Activated naive CD8-positive, alpha-beta T cell treated with anti-CD3 and anti-CD28 coated beads, Interleukin-2, amount 50 U/mL, for 24 hours (primary cell): ENCODE measurements around the gene KITLG.
"Not testable (repeated sequence)": the region's sequence is repeated elsewhere in the genome, so short reads cannot be mapped to it uniquely, and the experiment has no call there.

Experiments used
- ATAC-seq: fragments of 150-1000 bp; cut with Tn5 transposase; one replicate; pipeline ENCODE4 v1.10.0; 2021
- DNase-seq: peaks from one replicate; pipeline ENCODE4 v3.0.0; 2021
- H3K27ac Mint-ChIP-seq: one replicate; pipeline ENCODE4 v1.8.0; 2021; ENCODE audit warnings: mild to moderate bottlenecking, mixed read lengths
- H3K27me3 Mint-ChIP-seq: one replicate; pipeline ENCODE4 v1.8.0; 2021; ENCODE audit warnings: mixed read lengths
- H3K36me3 Mint-ChIP-seq: one replicate; pipeline ENCODE4 v1.8.0; 2021; ENCODE audit warnings: low read depth, mixed read lengths
- H3K4me1 Mint-ChIP-seq: one replicate; pipeline ENCODE4 v1.8.0; 2021; ENCODE audit warnings: mixed read lengths
- H3K4me3 Mint-ChIP-seq: one replicate; pipeline ENCODE4 v1.8.0; 2021; ENCODE audit warnings: mild to moderate bottlenecking, moderate library complexity, mixed read lengths
- H3K9me3 Mint-ChIP-seq: one replicate; pipeline ENCODE4 v1.8.0; 2021; ENCODE audit warnings: mixed read lengths

The KITLG gene

DNA sequence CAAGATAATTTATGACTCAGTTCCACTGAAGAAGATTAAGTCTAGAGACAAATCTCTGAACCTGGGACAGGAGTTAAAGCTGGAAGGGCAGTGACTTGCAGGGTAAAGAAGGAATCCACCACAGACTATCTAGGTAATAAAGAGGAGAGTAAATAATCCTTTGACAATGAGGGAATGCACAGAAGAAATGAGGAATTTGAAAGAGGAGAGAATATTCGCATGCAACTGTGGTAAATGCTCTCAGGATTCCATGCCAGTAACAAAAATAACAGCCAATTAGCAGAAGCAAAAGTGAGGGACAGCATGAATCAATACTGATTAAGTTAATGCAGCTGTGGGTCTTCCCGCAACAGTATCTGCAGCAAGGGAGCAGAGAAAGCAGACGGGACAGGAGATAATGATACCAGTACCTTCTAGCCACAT, 77.0 kb downstream of the KITLG start:
- H3K27me3 Mint-ChIP-seq, result no peaks in the 10 kb centered on the region
- H3K4me1 Mint-ChIP-seq, result no peaks in the 10 kb centered on the region
- no peak overlapping the region for H3K27ac Mint-ChIP-seq
- DNase-seq (no peak), ATAC-seq (no peak)
- no peaks in the 10 kb centered on the region for H3K36me3 Mint-ChIP-seq
- H3K4me3 Mint-ChIP-seq, result no peak overlapping the region
- no peaks in the 10 kb centered on the region for H3K9me3 Mint-ChIP-seq

DNA sequence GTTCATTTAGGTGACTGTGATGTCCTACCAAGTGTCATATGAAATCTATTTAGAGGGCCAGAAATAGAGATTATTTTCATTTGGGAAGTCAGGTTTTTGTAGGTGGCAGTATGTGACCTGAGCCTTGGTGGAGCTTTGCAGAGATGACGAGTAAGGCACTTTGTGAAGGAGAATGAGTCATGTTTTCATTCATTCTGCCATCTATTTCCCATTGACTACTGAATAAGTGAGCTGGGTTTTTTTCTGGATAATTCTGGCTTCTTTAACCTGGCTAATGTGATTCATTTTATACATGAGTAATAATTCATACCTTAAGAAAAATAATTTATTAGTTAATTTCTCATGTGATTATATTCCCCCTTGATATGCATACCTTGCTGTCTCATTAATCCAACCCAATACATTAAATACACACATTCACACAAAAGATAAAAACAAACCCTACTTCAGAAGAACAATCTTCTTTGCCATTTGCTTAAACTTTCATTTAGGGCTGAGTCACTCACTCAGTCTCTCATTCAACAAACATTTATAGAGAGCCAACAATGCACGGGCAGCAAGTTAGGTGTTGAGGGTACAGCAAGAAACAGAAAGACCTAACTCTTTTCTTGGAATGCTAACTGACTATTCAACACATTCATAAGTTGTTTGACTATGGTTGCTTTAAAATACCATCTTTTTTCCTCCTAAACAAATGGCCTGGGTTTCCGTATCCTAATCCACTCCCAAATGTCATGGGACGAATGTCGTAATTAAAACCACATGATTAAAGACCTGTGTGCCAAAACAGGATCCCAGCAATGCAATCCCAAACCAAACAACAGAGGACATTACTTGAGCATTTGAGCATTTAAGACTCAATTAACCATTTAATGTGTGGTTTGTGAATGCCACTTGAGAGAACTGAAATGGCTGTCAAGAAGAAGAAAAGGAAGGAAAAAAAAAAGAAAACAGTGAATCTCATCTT, 78.0 kb downstream of the KITLG start:
- no peaks in the 10 kb centered on the region for H3K9me3 Mint-ChIP-seq
- ATAC-seq (no peak), DNase-seq (no peak)
- H3K4me3 Mint-ChIP-seq, result no peak overlapping the region
- no peak overlapping the region for H3K27ac Mint-ChIP-seq
- no peaks in the 10 kb centered on the region for H3K36me3 Mint-ChIP-seq
- no peaks in the 10 kb centered on the region for H3K27me3 Mint-ChIP-seq
- H3K4me1 Mint-ChIP-seq, result no peaks in the 10 kb centered on the region

DNA sequence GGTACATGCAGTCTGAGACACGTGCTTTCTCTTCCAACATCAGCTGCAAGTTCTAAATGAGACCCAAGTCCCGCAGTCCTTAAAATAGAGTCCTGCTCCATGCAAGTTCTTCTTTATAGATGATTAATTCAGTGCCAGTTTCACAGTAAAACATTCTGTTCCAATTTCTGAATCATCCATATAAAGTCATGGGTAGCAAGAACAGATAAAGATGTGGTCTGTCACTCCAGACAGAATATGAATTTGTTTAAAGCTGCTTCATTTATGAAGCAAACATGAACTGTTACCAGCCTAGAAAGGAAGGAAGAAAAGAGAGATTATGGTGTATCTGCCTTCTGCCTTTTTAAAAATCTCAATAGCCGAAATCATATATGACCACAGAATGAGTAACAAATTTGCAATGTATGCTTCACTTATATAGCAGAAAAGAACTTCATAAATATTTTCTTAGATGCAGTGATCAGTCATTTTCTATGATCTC, 83.3 kb downstream of the KITLG start:
- H3K4me3 Mint-ChIP-seq, result no peak overlapping the region
- H3K27ac Mint-ChIP-seq, result no peak overlapping the region
- no peaks in the 10 kb centered on the region for H3K4me1 Mint-ChIP-seq
- H3K9me3 Mint-ChIP-seq, result no peaks in the 10 kb centered on the region
- H3K36me3 Mint-ChIP-seq, result no peaks in the 10 kb centered on the region
- DNase-seq (no peak), ATAC-seq (no peak)
- H3K27me3 Mint-ChIP-seq, result no peaks in the 10 kb centered on the region

DNA sequence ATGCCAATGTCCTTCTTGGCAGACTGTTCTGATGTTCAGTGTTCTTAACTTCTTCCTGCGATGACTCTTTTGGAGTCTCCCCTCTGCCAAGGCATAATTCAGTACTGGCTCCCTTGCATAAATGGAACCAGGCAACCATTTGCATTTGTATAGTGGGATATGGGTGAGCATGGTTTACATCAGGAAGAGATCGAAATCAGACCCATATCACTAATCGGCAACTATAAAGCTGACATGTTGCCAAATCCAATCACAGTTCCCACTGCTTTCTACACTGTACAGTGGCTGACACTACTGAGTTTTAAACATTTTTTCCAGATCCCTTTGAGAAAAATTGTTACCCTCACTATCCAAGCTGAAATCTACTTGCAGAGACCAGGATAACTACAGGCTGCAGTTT, 83.8 kb downstream of the KITLG start:
- ATAC-seq, result no peak
- Mint-ChIP-seq H3K27ac (no peak overlapping the region), H3K36me3 (no peaks in the 10 kb centered on the region), H3K27me3 (no peaks in the 10 kb centered on the region), H3K4me3 (no peak overlapping the region), H3K4me1 (no peaks in the 10 kb centered on the region), H3K9me3 (no peaks in the 10 kb centered on the region)
- DNase-seq, result no peak

DNA sequence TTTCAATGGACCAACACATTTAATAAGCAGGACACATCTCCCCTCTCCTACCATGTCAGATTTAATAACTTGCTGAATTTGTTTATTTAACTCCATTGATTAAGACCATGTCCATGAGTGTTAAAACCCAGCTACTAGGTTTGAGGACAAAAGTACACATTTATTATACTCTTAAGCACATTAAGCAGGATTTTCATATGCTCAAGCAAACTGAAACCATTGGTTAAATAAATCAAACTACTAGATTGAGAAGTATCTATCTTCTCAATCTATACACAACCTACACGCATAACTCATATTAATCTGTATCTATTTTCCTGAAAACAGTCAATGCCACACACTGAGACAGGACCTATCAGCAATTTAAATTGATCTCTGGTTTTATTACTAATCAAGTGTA, 85.2 kb downstream of the KITLG start:
- no peaks in the 10 kb centered on the region for H3K9me3 Mint-ChIP-seq
- no peaks in the 10 kb centered on the region for H3K27me3 Mint-ChIP-seq
- no peaks in the 10 kb centered on the region for H3K4me1 Mint-ChIP-seq
- no peak overlapping the region for H3K4me3 Mint-ChIP-seq
- DNase-seq, result no peak
- ATAC-seq, result no peak
- no peaks in the 10 kb centered on the region for H3K36me3 Mint-ChIP-seq
- H3K27ac Mint-ChIP-seq, result no peak overlapping the region

DNA sequence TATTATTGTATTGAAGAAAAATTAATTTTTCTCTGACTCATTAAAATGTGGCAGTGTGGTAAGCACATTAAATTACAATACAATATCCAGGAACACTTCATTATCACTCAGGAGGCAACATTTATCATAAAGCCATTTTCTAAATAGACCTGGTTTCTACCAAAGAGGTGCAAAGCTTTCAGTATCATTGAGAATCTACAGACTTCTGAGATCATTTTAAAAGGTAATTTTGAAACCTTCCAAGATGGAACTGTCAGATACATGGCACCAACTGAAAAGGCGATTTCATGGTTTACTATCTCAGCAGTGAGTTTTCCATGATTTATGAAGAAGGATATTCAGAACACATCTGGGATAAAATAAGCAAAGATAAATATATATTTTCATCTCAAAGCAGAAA, 85.8 kb downstream of the KITLG start:
- ATAC-seq (no peak), DNase-seq (no peak)
- Mint-ChIP-seq H3K36me3 (no peaks in the 10 kb centered on the region), H3K27me3 (no peaks in the 10 kb centered on the region), H3K9me3 (no peaks in the 10 kb centered on the region), H3K27ac (no peak overlapping the region), H3K4me3 (no peak overlapping the region), H3K4me1 (no peaks in the 10 kb centered on the region)

DNA sequence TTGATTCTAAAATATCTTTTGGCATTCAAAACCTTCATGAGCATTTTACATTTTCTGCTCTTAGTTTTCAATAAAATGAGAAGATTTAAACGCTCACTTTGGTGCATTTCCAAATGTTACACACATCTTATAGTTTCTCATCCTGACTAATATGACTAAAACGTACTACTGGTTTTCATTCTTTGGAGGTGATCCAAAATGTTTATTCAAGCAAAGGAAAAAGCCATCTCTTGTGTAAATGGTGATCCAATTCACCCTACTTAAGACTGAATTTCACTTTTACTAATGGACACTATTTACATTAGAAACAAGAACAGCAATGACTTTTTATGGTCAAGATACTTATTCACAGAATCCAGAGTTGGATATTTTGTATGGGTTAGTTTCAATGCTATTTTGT, 86.6 kb downstream of the KITLG start:
- H3K4me3 Mint-ChIP-seq, result no peak overlapping the region
- no peak overlapping the region for H3K27ac Mint-ChIP-seq
- H3K27me3 Mint-ChIP-seq, result no peaks in the 10 kb centered on the region
- DNase-seq (no peak), ATAC-seq (no peak)
- no peaks in the 10 kb centered on the region for H3K4me1 Mint-ChIP-seq
- no peaks in the 10 kb centered on the region for H3K36me3 Mint-ChIP-seq
- H3K9me3 Mint-ChIP-seq, result no peaks in the 10 kb centered on the region

DNA sequence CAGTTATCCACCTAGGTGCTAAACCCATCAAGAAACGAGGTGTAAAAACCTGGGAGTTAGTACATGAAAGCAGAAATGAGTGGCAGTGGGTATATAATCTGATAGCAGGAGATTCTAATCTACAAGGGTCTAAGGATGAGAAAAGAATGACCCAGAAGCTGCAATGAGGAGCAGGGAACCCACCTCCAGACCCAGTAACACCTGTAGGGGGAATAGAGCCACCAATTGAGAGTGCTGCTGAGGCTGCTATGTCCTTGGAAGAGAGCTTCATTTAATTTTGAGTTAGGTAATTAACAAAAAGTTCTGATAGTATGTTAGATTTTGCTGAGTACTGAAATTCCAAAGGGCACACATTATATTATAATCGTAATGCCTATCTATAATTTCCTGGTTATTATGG, 89.8 kb downstream of the KITLG start:
- no peak overlapping the region for H3K27ac Mint-ChIP-seq
- ATAC-seq, result no peak
- no peak for DNase-seq
- no peak overlapping the region for H3K4me3 Mint-ChIP-seq
- H3K9me3 Mint-ChIP-seq, result no peaks in the 10 kb centered on the region
- no peaks in the 10 kb centered on the region for H3K4me1 Mint-ChIP-seq
- H3K27me3 Mint-ChIP-seq, result no peaks in the 10 kb centered on the region
- no peaks in the 10 kb centered on the region for H3K36me3 Mint-ChIP-seq

DNA sequence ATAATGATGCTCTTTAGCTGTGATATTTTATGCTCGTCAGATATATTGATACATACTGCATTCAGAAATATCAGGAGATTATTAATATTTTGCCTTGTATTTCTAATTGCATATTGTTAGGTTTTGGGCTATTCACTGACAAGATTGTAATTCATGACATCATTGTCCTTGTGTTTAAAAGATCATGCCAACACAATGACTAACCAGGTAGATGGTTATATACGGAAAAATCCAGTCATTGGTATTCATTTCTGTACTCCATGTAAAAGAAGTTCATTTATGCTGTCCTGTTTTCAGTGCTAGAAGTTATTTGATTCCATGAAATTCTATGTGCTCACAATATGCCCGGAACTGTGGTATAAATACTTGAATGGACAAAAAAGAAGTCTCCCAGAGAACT, 107.5 kb downstream of the KITLG start:
- H3K36me3 Mint-ChIP-seq, result no peaks in the 10 kb centered on the region
- no peak for ATAC-seq
- peaks cover 8% of the 10 kb centered on the region for H3K9me3 Mint-ChIP-seq
- no peak overlapping the region for H3K27ac Mint-ChIP-seq
- no peaks in the 10 kb centered on the region for H3K27me3 Mint-ChIP-seq
- no peak overlapping the region for H3K4me3 Mint-ChIP-seq
- no peak for DNase-seq
- no peaks in the 10 kb centered on the region for H3K4me1 Mint-ChIP-seq

DNA sequence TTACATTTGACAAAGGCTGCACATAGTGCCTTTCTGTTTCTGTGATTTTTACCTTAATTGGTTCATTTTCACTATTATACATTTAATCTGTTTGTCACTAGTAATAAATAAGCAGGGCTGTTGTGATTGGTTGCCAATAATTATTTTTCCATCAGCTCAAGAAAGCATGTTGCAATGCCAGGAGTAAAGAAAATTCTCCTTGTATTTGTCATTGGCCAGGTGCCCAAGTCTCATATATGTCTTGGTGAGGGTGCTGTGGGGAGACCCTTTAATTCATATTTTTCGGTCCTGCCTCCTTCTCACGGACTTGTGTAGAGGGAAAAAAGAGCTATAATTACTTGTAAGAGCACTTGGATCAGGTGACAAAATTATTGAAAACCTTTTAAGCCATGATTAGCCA, 108.0 kb downstream of the KITLG start:
- H3K27ac Mint-ChIP-seq, result no peak overlapping the region
- H3K36me3 Mint-ChIP-seq, result no peaks in the 10 kb centered on the region
- peaks cover 8% of the 10 kb centered on the region for H3K9me3 Mint-ChIP-seq
- no peaks in the 10 kb centered on the region for H3K4me1 Mint-ChIP-seq
- no peak overlapping the region for H3K4me3 Mint-ChIP-seq
- ATAC-seq (no peak), DNase-seq (no peak)
- H3K27me3 Mint-ChIP-seq, result no peaks in the 10 kb centered on the region

DNA sequence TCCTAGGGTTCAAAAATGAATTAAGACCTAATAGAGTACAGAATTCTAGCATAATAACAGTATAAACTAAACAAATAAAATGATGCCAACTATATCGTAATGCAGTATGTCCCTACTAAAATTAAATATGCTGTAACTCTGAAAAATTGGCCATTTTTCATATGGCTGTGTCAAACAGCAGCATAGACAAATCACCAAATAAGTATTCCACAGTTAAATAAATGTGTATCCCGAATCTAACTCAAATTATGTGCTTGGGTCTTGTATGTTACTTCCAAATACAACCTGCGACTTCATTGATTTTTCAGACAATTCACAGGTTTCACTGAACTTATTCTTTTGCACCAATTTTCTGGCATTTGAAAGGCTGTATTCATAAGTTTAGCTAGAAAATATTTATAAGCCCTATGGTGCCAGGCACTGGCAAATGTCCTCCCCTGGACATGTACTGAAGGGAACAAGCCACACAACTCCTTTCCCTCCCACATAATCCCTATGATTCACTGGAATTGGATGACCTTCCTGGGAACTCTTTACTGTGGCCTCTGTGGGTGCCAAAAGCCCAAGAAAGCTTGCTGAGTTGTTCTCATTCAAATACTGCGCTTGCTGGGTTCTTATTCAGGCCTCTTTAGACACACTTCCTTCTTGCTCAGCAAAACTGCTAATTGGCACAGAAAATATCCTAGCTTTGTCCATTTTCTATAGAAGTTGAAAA, 108.8 kb downstream of the KITLG start:
- ATAC-seq (no peak), DNase-seq (no peak)
- Mint-ChIP-seq H3K9me3 (peaks cover 6% of the 10 kb centered on the region), H3K27ac (no peak overlapping the region), H3K27me3 (no peaks in the 10 kb centered on the region), H3K4me3 (no peak overlapping the region), H3K4me1 (no peaks in the 10 kb centered on the region), H3K36me3 (no peaks in the 10 kb centered on the region)

DNA sequence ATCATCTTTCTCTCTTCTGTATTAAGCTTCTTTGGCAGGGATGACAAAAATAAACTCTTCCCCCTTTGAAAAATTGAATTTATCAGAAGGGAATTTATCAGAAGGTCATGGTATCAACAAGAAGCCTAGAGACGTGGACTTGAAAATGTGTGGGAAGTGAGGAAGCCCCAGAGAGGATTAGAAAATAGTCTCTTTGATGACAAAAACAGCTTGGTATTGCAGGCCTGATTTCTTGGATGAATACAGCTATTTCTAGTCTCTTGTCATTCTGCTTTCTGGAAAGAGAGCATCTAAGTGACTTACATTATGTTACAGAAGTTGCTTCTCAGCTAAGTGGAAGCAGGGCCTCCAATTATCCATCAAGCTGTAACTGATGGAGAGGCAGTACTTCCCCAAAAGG, 111.1 kb downstream of the KITLG start:
- Mint-ChIP-seq H3K9me3 (peaks cover 4% of the 10 kb centered on the region), H3K36me3 (no peaks in the 10 kb centered on the region), H3K27ac (no peak overlapping the region), H3K4me3 (no peak overlapping the region), H3K27me3 (no peaks in the 10 kb centered on the region), H3K4me1 (no peaks in the 10 kb centered on the region)
- DNase-seq, result no peak
- no peak for ATAC-seq

DNA sequence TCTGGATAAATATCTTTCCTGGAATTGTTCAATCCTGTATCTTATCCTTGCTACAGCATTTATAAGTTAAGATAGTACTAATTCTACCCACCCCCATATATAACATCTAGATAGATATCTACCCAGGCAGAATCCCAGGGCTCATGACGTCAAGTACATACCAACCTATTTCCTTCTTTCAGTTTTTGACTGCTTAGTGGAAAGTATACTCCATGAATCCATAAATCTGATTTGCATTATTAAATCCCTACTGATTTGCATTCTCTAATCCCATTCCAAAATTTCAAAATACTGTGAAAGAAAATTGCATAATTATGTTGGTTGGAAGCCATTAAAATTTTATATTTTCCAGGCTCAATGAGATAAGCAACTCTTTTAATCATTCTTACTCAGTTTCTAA, 111.7 kb downstream of the KITLG start:
- Mint-ChIP-seq H3K4me3 (no peak overlapping the region), H3K27me3 (no peaks in the 10 kb centered on the region), H3K36me3 (no peaks in the 10 kb centered on the region), H3K4me1 (no peaks in the 10 kb centered on the region), H3K9me3 (peaks cover 4% of the 10 kb centered on the region), H3K27ac (no peak overlapping the region)
- no peak for ATAC-seq
- no peak for DNase-seq

DNA sequence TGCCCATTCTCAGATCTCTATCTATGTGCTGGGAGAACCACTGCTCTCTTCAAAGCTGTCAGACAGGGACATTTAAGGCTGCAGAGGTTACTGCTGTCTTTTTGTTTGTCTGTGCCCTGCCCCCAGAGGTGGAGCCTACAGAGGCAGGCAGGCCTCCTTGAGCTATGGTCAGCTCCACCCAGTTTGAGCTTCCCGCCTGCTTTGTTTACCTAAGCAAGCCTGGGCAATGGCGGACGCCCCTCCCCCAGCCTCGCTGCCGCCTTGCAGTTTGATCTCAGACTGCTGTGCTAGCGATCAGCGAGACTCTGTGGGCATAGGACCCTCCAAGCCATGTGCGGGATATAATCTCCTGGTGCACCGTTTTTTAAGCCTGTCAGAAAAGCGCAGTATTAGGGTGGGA, 113.6 kb downstream of the KITLG start:
- H3K4me1 Mint-ChIP-seq, ATAC-seq, H3K4me3 Mint-ChIP-seq, H3K36me3 Mint-ChIP-seq, H3K27ac Mint-ChIP-seq, DNase-seq, H3K27me3 Mint-ChIP-seq, H3K9me3 Mint-ChIP-seq: not testable (repeated sequence)

DNA sequence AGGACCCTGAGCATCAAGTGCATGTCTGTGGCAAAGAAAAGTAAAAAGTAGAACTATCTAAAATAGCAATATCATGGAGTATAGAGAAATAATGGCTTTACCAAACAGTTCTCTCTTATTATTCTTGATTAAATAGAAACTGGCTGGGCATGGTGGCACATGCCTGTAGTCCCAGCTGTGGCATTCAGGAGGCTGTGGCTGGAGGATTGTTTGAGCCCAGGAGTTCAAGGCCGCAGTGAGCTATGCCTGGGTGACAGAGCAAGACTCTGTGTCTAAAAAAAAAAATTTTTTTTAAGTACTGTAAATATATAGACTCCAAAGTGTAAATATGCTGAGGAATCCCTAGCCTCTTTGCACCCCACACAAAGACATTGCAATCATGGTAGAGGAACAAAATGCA, 121.9 kb downstream of the KITLG start:
- H3K9me3 Mint-ChIP-seq, result no peaks in the 10 kb centered on the region
- ATAC-seq (no peak), DNase-seq (no peak)
- no peak overlapping the region for H3K27ac Mint-ChIP-seq
- no peaks in the 10 kb centered on the region for H3K4me1 Mint-ChIP-seq
- no peak overlapping the region for H3K4me3 Mint-ChIP-seq
- no peaks in the 10 kb centered on the region for H3K27me3 Mint-ChIP-seq
- H3K36me3 Mint-ChIP-seq, result no peaks in the 10 kb centered on the region
